ENCODE measurements around the gene GRID2.

GRID2 gene

GRCh38 chr4:93802045-93802444 lies 1498.3 kb downstream of the GRID2 start:
- DNase-seq (ENCODE audit: low spot score), result no peak

DNA sequence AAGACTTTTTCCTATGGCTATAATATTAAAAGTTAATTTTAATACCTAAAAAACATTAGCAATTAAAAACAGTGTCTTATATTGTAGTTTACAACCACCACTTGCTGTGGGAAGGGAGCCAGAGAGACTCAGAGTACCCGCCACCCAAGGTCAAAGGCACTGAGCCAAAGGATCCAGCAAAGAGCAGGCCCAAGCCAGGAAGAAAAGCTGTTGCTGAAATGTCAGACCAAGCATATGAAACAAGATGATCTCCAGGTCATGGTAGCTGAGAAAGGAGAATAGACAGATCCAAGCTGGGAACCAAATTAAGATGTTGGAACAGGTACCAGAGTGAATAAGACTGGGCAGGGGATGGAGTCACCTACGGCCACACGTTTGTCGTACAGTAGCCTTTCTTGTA lies 1506.0 kb downstream of the GRID2 start:
- no peak for DNase-seq (ENCODE audit: low spot score)

DNA sequence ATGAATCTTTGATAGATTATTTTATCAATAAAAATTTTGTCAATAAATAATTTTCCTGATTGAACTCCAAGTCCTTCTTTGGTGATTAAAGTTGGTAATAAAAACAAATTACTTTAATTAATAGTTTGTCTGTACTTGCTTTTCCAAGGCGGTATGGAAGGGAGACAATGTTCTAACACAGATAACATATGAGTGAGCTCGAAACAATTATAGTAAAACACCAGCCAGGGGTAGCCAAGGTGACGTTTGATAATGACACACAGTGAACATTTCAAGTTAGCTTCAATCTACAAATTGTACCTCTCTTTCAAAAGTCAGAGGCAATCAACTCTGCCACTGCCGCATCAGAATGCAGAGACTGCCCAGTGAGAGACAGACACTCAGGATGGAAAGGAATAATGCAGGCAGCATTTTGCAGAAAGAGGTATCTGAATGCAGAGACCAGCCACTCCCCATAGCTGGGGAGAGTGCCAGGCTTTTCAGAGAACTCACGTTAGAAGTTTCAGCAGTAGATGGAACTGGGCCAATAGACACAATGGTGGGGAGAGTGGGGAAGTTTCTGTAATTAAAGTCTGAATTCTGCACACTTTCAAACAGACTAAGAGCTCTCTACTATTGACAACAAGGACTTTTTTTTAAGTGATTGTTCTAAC lies 1506.7 kb downstream of the GRID2 start:
- DNase-seq (ENCODE audit: low spot score), result no peak

- DNase-seq (ENCODE audit: low spot score), result no peak
Observed at GRCh38 chr4:93813092-93813491, 1509.3 kb downstream of the GRID2 start.

GRCh38 chr4:93814141-93814540 lies 1510.4 kb downstream of the GRID2 start:
- DNase-seq (ENCODE audit: low spot score), result no peak

DNA sequence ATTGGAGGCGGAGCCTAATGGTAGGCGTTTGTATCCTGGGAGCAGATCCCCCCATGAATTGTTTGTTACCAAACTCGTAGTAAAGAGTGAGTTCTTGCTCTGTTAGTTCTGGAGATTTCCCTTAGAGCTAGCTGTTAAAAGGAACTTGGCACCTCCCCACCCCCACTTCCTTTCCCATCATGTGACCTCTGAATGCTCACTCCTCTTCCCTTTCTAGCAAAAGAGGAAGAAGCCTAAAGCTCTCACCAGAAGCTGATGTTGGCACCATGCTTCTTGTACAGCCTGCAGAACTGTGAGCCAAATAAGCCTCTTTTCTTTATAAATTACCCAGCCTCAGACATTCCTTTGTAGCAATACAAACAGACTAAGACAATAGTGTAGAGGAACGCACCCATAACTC lies 1511.0 kb downstream of the GRID2 start:
- no peak for DNase-seq (ENCODE audit: low spot score)
